ENCODE data around the gene GIT2.

DNA sequence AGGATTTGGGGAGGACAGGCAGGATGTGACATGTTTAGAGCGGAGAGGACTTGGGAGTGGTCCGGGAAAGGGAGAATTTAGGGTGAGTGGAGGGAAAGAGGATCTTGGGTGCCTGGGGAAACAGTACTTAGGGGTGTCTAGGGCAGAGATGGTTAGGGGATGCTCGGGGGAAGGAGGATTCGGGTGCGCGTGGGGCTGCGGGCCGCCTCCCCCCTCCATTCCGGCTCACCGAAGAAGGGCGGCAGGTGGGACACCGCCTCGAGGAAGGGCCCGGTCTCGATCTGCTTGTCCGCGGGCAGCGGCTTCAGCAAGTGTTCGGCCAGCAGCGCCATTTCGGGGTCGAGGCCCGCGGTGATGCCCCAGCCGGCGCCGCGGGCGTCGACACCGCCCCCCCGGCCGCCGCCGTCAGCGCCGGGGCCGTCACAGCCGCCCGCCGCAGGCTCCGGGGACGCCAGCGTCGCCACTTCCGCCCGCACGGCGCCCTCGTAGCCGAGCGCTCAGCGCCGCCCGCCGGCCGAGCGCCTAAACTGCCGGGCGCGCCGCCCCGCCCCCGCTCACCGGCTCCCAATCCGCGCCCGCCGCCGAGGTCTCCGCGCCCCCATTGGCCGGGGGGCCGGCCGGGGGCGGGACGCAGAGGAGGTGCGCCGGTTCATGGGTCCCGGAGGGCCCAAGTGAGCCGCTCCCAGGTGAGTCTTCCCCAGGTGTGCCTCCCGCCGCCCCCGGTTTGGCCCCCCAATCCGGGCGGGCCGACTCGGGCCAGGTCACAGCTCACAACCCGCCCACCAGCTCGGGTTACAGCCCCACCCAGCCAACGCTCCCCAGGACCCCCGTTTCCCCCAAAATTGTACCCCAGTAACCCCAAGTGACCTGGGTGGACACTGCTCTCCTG is 115.9 kb downstream of the GIT2 start, which contains the start of gene GLTP:
- TF ChIP-seq, protein P1, sequence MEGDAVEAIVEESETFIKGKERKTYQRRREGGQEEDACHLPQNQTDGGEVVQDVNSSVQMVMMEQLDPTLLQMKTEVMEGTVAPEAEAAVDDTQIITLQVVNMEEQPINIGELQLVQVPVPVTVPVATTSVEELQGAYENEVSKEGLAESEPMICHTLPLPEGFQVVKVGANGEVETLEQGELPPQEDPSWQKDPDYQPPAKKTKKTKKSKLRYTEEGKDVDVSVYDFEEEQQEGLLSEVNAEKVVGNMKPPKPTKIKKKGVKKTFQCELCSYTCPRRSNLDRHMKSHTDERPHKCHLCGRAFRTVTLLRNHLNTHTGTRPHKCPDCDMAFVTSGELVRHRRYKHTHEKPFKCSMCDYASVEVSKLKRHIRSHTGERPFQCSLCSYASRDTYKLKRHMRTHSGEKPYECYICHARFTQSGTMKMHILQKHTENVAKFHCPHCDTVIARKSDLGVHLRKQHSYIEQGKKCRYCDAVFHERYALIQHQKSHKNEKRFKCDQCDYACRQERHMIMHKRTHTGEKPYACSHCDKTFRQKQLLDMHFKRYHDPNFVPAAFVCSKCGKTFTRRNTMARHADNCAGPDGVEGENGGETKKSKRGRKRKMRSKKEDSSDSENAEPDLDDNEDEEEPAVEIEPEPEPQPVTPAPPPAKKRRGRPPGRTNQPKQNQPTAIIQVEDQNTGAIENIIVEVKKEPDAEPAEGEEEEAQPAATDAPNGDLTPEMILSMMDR (IDR thresholded peaks at IDR 0.05) = peak in 3 of 4 experiments; percentile 68 to 95 (median 91)
- no peak for TF ChIP-seq EP300 (IDR thresholded peaks at IDR 0.05)
- peak; percentile 29 to 64 for TF ChIP-seq POLR2A (IDR thresholded peaks at IDR 0.05)
- no peak for TF ChIP-seq POLR2AphosphoS5 (IDR thresholded peaks at IDR 0.05)
